ENCODE measurements around the gene TNFAIP6.
"Not testable (repeated sequence)": the region's sequence is repeated elsewhere in the genome, so short reads cannot be mapped to it uniquely, and the experiment has no call there.

DNA sequence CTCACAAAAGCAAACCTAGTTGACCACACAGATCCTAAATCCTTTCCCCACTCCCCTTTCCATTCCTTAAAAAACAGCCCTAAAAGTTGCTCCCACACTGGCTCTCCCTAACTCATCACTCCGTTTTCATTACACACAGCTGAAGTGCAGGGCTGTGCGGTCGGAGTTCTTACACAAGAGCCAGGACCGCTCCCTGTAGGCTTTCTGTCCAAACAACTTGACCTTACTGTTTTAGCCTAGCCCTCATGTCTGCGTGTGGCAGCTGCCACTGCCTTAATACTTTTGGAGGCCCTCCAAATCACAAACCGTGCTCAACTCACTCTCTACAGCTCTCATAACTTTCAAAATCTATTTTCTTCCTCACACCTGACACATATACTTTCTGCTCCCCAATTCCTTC is 45.0 kb upstream of the TNFAIP6 start:
- not testable (repeated sequence) for TF ChIP-seq EZH2 (IDR thresholded peaks at IDR 0.05; ENCODE audit: insufficient read depth, poor library complexity, severe bottlenecking); EZH2phosphoT487 (IDR thresholded peaks at IDR 0.05; ENCODE audit: insufficient read depth, low read depth)

All from GM23248 (cell line).